HUDEP-2 (cell line): ENCODE results near the gene GCLC.

Experiments
- DNase-seq, 76 experiments: peaks; one replicate each; lab custom pipeline; 2025; ENCODE audit not compliant: unreplicated experiment in 76 of 76; lab: John Stamatoyannopoulos, UW

Gene GCLC

DNA sequence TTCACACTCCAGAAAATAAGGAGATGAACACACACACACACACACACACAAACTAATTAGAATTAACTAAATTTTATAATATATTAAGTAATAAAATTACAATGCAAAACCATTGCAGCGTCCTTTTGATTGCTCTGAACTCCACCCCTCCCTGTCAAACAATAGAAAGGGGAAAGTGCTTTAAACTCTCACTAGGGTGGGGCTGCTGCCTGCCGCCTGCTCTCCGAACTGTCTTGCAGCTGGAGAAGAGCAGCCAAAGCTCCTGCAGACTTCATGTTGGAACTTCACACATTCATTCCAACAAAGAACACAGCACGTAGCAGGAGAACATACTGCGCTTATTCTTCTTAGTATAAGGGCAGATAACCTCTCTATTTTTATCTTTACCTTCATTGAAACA, 83.2 kb downstream of the GCLC start:
- DNase-seq = no peak

DNA sequence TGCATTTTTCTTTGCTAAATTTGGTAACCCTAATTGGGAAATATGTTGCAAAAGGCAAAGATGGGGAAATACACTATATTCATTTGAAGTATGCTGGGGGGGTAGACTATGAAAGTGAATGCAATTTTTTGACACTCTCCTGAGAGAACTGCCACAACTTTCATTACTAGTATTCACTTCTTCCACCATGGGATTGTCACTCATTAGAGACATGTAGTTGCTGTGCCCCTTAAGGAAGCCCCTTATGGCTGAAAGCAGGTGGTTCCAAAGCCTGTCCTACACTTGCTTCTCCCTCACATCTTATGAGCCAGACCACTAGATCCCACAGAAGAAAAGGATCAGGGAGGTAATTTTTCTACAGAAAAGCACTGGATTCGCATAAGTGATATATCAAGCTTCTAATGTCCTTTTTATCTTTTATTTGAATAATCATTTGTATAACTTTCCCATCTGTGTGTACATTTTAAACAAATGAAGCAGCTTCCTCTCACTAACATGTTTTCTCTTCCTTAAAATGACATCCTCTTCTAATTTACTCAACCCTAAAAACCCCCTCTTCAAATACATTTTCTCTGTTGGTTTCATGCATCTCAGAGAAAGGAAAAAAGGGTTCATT, 83.8 kb downstream of the GCLC start:
- DNase-seq = no peak

DNA sequence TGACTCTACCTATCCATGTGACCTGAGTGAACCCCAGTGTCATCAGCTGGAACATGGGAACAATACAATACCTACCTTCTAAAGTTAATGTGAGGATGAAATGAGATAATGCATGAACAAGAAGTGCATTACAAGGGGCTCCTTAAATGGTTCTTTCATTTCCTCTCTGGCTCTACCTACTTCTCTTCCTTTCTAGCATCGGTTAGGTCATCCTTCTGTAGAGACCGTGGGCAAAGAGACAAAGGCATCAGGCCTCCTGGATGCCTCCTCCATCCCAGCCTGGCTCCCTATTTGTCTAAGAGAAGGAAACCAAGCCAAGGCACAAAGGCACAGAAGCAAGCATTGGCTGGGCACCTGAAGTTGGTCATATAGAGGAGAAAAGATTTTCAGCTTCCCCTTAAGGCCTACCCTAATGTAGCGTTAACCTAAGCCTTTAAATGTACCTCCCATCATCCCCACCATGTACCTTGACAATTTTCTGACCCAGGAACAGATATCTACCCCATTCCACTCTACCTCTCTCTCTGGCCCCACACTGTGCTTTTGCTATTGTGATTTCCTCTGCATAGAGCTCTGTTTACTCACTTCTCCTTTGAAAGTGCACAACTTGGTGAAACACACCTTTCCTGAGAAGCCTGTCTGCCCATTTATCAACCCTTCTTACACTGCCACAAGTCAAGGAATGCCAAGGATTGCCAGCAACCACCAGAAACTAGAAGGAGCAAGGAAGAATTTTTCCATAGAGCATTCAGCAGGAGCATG, 86.6 kb downstream of the GCLC start:
- no peak for DNase-seq

DNA sequence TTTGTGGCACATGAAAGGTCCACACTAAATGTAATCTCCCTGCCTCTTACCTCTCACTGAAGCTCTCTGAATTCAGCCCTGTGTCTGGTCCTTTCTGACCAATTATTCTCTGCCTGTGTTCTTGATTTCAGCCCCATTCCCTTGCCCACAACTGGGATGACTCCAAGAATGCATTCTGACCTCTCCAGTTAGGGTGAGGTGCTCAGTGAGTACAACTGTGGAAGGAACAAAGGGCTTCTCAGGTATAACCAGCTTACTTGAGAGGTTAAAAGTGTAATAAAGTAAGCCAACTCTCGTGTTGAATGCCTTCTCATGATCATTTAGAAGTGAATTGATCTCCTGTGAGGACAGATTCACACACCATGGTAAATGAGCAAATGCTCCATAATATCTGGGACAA, 88.1 kb downstream of the GCLC start:
- DNase-seq = no peak

DNA sequence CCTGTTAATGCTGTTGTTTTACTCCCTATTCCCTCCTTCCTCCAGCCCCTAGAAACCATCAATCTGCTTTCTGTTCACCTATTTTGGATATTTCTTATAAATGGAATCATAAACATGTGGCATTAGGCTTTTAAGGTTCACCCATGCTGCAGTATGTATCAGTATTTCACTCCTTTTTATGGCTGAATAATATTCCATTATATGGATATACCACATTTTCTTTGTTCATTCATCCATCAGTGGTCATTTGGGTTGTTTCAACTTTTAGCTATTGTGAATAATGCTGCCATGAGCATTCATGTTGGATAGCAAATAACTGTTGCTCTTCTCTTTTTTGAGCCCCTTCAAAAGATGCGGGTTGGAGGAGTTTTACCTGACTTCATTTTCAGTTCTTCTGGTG, 89.2 kb downstream of the GCLC start:
- no peak for DNase-seq

DNA sequence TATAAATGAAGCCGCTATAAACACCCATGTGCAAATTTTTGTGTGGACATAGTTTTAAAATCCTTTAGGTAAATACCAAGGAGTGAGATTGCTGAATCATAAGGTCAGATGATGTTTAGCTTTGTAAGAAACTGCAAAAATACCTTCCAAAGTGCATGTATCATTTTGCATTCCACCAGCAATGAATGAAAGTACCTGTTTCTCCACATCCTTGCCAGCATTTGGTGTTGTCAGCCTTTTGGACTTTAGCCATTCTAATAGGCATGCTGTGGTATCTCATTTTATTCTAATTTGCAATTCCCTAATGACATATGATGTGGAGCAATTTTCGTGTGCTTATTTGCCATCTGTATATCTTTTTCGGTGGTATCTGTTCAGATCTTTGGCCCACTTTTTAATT, 93.7 kb downstream of the GCLC start:
- no peak for DNase-seq

DNA sequence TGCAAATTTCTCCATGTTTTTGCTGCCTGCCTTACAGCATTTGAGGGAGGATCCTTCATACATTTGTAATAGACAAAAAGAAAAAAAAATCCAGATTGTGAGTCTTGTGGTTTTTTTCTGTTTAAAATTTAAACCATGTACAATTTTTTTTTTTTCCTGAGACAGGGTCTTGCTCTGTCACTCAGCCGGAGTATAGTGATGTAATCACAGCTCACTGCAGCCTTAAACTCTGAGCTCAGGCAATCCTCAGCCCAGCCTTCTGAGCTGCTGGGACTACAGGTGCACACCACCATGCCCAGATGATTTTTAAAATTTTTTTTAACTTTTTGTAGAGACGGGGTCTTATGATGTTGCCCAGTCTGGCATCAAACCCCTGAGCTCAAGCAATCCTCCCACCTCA, 97.0 kb downstream of the GCLC start:
- no peak for DNase-seq
